NCI-H1436 treated with DMSO at 0.1 percent for 48 hours (cell line): Measurements from ENCODE around the gene CRACR2B.

Experiments used
- DNase-seq: peaks from one replicate; lab custom pipeline; 2025; lab: John Stamatoyannopoulos, UW

The CRACR2B gene

GRCh38 chr11:827146-827896 lies 398 bp upstream of the CRACR2B start:
- no peak for DNase-seq

DNA sequence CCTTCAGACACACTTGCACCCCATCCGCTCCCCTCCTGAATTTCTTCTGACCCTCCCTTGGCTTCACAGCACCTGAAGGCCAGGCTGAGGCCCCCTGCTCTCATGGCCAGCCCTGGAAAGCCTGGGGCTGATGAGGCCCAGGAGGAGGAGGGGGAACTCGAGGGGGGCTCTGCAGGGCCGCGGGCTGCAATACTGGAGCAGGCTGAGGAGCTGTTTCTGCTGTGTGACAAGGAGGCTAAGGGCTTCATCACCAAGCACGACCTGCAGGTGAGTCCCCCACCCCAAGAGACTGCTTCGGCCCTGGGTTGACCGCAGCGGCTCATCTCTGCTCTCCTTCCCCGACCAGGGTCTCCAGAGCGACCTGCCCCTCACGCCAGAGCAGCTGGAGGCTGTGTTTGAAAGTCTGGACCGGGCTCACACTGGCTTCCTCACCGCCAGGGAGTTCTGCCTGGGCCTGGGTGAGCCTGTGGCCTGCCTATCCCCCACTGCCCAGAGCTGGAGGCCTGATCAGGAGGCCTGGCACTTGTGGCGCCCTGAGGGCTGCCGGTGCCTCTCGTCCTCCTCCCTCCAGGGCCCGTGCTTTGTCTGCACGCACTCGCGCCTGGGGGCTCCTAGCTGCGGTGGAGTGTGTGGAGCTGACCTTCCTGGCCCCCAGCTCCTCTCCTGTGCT lies 922 bp downstream of the CRACR2B start:
- no peak for DNase-seq

GRCh38 chr11:829176-829846 lies 1.6 kb downstream of the CRACR2B start:
- DNase-seq = no peak

- DNase-seq = no peak
These were observed 2.2 kb downstream of the CRACR2B start for GRCh38 chr11:829847-830294.

DNA sequence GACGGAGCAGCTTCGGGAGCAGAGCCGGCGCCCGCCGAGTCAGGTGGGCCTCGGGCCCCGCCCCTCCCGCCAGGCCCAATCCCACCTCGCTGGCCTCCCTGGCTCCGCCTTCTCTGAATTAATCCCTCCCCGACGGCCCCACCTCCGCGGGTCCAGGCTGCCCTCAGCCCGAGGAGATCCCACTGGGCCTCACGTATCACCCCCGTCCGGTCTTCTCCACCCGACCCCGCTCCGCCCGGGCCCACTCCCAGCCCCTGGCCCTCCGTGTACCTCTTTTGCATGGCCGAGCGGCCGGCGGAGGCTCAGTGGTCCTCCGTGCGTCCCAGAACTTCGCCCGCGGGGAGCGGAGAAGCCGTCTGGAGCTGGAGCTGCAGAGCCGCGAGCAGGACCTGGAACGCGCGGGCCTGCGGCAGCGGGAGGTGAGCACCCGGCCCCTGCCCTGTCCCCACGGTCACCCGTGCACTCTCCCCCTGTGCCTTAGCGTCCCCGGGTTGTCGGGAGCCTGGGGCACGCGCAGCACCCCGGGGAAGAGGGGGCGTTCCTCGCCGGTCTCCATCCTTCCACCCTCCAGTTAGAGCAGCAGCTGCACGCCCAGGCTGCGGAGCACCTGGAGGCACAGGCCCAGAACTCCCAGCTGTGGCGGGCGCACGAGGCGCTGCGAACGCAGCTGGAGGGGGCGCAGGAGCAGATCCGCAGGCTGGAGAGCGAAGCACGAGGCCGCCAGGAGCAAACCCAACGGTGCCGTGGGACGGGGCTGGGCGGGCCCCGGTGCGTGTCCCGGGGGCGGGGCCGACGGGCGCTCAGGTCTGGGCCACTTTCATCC lies 2.8 kb downstream of the CRACR2B start:
- DNase-seq = no peak

GRCh38 chr11:831118-831864 lies 3.6 kb downstream of the CRACR2B start:
- DNase-seq = no peak

- DNase-seq = no peak
These were observed 4.3 kb downstream of the CRACR2B start for GRCh38 chr11:831961-832528.

DNA sequence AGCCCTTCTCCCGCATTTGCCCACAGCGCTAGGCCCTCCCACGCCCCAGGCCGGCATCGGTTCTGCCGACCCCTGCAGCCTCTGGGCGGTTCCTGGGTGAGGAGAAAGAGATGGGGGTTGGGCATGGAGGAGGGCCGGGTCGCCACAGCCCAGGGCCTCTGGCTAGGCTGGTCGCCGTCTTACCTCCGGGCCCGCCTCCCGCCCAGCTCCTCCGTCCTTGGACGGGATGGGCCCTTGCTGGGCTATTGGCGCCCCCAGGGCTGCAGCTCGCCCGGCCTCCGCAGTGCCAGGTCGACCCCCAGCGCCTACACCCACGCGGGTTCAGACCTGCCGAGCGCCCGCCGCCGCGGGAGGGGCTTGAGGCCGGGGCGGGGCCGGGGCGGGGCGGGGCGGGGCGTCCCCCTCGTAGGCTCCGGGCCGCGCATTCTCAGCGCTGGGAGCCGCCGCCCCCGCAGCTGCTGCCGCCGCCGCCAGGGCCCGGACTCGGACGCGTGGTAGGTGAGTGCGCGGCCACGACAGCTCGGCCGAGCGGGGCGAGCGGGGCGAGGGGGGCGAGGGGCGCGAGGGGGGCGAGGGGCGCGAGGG lies 4.9 kb downstream of the CRACR2B start, which contains the start of gene CD151:
Gene CD151 (plus strand): TSS at position 424 of the 585 bp plus-strand sequence. CDS start 3,118 bp downstream, outside the sequence.
- DNase-seq = no peak

GRCh38 chr11:833114-833791 lies 5.5 kb downstream of the CRACR2B start:
- DNase-seq = no peak

DNA sequence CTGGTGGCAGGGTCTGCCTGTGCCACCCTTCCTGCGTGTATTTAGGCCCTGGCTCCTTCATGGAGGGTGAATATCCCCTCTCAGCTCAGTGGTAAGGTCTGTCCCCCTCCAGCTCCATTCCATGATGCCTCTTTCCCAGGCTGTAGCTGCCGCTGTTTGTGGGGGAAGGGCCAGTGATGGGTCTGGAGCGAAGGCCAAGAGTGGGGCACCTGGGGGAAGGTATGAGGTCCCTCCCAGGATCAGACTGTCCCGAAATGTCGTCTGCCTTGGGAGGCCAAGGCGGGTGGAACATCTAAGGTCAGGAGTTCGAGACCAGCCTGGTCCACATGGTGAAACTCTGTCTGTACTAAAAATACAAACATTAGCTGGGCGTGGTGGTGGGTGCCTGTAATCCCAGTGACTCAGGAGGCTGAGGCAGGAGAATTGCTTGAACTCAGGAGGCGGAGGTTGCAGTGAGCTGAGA lies 6.2 kb downstream of the CRACR2B start:
- no peak for DNase-seq

- DNase-seq = no peak
These were observed 6.9 kb downstream of the CRACR2B start for GRCh38 chr11:834371-835316.

DNA sequence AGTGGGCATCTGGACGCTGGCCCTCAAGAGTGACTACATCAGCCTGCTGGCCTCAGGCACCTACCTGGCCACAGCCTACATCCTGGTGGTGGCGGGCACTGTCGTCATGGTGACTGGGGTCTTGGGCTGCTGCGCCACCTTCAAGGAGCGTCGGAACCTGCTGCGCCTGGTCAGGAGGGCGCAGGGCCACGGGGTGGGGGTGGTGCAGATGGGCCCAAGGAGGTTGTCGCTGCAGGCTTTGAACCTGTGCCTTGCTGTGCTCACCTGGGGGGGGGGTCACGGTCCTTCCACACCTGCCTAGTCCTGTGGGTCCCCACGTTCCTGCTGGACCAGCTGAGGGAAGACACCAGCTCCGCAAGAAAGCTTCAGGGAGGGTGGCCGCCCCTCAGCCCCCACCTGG lies 8.6 kb downstream of the CRACR2B start:
- no peak for DNase-seq

DNA sequence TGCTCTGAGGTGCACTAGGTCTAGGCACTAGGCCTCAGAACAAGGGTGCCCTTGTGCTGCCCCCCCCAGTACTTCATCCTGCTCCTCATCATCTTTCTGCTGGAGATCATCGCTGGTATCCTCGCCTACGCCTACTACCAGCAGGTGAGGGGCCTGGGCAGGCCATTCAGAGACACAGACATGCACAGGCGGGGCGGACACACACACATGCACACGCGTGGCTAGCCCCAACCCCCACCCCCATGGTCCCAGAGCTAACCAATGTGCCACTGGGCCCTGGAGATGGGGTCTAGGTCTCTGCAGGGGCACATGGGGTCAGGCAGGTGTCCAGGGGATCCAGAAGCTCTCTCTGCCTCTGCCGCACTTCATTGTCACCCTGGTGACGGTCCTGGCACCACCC lies 9.0 kb downstream of the CRACR2B start:
- DNase-seq = no peak

DNA sequence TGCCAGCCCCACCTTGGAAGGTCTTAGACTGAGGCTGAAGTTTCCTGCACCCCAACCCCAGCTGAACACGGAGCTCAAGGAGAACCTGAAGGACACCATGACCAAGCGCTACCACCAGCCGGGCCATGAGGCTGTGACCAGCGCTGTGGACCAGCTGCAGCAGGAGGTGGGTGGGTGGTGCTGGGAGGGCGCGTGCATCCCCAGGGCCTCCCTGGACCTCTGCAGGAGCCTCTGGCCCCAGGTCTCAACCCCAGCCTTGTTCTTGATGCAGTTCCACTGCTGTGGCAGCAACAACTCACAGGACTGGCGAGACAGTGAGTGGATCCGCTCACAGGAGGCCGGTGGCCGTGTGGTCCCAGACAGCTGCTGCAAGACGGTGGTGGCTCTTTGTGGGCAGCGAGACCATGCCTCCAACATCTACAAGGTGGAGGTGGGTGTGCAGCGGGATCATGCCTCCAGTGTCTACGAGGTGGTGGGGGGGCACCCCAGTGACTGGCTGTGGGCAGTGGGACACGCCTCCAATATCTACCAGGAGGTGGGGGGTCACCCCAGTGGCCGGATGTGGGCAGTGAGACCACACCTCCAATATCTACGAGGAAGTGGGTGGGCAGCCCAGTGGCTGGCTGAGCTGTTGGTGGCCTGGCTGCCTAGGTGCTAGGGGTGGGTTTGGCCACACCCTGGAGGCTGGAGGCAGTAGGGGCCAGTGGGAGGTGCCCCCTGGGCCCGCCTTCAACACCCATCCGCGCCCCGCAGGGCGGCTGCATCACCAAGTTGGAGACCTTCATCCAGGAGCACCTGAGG lies 9.7 kb downstream of the CRACR2B start:
- no peak for DNase-seq

- DNase-seq = no peak
These were observed 10.2 kb downstream of the CRACR2B start for GRCh38 chr11:837990-838307.

DNA sequence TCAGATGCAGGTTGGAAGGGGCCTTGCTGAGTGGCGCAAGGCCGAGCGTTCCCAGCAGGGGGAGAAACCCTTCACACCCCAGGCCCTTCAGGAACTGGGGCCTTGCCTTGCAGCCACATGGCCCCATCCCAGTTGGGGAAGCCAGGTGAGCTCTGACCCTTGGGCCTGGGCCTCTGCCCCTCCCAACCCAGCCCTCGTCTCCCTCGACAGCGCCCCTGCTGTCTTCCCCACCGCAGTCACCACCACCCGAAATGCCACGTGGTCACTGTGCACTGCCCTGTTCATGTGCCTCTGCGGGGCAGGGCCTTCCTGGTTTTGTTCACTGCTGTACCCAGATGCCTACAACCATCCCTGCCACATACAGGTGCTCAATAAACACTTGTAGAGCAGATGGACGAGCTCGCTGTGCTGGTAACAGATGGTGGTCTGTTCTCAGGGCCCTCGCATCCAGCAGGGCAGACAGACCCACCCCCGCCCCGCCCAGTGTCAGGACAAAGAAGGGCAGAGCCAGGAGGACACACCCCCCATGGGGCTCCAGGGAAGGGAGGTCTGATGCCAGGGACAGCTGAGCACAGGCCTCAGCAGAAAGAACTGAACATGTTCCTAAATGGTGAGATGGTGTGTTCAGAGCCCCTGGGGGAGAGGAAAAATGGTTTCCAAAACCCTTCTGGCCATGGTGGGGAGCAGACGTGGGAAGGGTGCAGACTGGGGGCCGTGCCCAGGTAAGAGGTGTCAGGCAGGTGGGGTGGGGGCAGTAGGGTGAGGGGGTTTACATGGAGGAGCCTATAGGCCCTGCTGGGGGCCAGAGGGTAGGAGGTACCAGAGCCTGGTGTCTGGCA lies 10.9 kb downstream of the CRACR2B start:
- no peak for DNase-seq

DNA sequence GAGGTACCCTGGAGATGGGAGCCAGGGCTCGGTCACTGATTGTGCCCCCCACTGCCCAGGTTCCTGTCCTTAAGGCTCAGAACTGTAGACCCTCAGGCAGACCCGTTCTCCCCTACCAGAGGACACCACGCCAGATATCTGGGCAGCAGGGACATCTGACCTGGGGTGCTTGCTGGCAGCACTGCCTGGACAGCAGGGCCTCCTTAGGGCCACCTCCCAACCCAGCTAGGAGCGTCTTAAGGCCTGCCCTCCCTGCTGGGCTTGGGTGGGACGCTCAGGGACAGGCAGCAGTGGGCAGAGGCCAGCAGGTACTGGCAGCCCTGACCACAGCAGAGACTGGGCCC lies 11.5 kb downstream of the CRACR2B start:
- no peak for DNase-seq
